Vagina (tissue), 2 donors: Measurements from ENCODE around the gene EOLA1.
"Not testable (repeated sequence)": the region's sequence is repeated elsewhere in the genome, so short reads cannot be mapped to it uniquely, and the experiment has no call there.

Source experiments
- CTCF ChIP-seq, 3 experiments: fragments of 450-650 bp in 2 of 3; fragments of 200-600 bp in 1 of 3; sonication (generic) in 1 of 3; IDR thresholded peaks; one replicate each; pipeline ENCODE4 v1.5.1; 2017 to 2019; ENCODE audit warnings: antibody characterized with exemption in 3 of 3, mild to moderate bottlenecking in 2 of 3, moderate library complexity in 2 of 3
- POLR2A ChIP-seq, 2 donors: fragments of 450-650 bp; IDR thresholded peaks; one replicate each; pipeline ENCODE4 v1.6.1; 2017; ENCODE audit warnings: antibody characterized with exemption in 2 of 2, mild to moderate bottlenecking in 2 of 2, moderate library complexity in 2 of 2

- TF ChIP-seq POLR2A, CTCF (IDR thresholded peaks at IDR 0.05): not testable (repeated sequence)
These were observed 37.4 kb upstream of the EOLA1 start for GRCh38 chrX:149503446-149503845.
